Posterior vena cava (tissue), 2 donors: ENCODE measurements around the gene HMCN2. TPM values are rescaled to one million over a fixed set of nuclear protein-coding genes. Genes with fewer than 3 reads are reported as not detected.

ENCODE experiments used
- DNase-seq: peaks from one replicate; pipeline ENCODE4 v3.0.0-alpha.2; 2020; ENCODE audit warnings: low spot score
- intact Hi-C, 2 donors: fragments of 100-400 bp; cut with DNase I; formaldehyde crosslinking; loops; one replicate each; pipeline versions ENCODE4 v1.14.1 to v1.14.2; 2022 to 2023
- total RNA-seq, 2 donors: library from RNA; stranded (reverse); fragmentation: NEBNext Ultra II Directional; extraction: Animal tissue kit (Norgen Biotek cat#: 25700); gene quantifications; one replicate each; pipeline ENCODE4 v1.2.1, GENCODE V29; 2021
- donor health status: DM: yes; HTN: yes; CAD: no.
- donor health status: DM: yes; HTN: yes; CAD: no.

HMCN2 gene
- total RNA-seq, 2 donors from 2014 or later: 98.8 to 224 TPM

DNA sequence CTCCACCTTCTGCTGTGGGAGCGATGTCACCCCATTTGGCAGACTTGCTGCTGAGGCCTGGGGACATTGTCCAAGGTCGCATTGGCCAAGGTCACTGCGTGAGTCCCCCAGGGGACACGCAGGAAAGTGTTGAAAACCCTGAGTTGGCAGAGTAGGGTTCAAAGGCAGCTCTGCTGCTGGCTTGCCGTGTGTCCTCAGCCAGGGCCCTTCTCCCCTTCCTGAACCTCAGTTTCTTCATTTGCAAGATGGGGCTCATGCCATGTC lies 193.2 kb downstream of the HMCN2 start:
- intact Hi-C loops: no loop called here
- DNase-seq: no peak

DNA sequence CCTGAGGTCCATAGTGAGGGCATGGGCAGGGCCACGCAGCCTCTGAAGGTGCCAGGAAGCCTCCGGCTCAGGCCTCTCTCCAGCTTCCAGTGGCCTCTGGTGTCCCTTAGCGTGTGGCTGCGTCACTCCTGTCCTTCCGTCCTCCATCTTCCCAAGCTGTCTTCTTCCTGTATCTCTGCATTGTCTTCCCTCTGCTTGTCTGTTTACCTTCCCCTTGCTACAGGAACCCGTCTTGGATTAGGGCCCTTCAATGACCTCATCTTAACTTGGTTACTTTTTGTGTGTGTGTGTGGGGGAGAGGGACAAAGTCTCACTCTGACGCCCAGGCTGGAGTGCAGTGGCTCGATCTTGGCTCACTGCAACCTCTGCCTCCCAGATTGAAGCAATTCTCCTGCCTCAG lies 193.6 kb downstream of the HMCN2 start:
- intact Hi-C loops: no loop called here
- DNase-seq: no peak

DNA sequence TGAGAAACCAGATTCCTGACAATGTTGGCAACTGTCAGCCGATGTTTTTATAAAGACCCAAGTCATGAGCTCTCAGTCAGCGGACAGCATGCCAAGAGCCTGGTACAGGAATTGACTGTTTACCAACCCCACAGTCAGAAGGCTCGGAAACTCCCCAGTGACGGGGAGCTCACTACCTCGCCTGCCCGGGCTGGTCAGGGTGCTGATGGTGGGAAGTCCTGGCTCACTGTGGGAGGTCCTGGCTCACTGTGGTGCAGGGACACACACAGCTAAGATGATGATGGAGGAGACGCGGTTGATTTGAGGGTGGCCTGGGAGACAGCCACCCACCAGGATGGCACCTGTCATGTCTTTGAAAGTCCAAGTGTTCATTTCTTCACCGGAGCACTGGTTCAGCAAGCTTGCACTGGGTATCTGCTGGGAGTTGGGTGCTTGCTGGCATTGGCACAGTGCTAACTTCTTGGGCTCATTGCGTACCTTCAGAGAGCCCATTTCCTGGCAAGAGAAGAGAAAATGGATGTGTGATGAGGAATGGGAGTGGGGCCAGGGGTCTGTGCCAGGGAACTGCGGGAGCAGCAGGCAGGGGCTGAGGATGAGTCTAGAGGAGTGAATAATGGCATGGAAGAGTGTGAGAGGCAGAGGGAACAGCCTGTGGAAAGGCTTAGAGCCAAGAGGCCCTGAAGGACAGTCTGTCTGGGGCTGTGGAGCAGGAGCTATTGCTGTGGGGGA lies 194.5 kb downstream of the HMCN2 start:
- intact Hi-C loops: loop anchor here in 1 of 2 donors (2.0 kb wide), 1 partner anchor 225 kb away; no protein-coding TSS in a partner anchor
- DNase-seq: no peak

DNA sequence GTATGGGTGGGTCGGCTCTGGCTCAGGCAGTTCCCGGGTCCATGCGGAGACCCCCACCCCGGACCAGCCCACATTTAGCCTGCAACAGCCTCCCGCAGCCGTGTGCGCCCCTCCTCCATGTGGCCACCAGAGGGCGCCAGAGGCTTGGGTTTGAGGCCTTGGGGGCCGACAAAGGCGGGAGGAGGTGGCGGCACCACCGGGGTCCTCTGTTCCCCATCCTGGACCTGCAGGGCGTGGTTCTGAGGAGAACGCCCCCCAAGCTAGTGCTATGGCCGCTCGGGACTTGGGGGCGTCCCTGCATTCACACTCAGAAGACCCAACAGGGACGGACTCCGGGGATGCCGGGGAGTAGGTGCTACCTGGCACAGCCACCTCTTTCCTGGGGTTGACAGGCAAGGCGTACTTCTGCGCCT lies 195.7 kb downstream of the HMCN2 start:
- no peak for DNase-seq
- intact Hi-C loops: loop anchor here in 1 of 2 donors (2.0 kb wide), 1 partner anchor 224 kb away; no protein-coding TSS in a partner anchor

DNA sequence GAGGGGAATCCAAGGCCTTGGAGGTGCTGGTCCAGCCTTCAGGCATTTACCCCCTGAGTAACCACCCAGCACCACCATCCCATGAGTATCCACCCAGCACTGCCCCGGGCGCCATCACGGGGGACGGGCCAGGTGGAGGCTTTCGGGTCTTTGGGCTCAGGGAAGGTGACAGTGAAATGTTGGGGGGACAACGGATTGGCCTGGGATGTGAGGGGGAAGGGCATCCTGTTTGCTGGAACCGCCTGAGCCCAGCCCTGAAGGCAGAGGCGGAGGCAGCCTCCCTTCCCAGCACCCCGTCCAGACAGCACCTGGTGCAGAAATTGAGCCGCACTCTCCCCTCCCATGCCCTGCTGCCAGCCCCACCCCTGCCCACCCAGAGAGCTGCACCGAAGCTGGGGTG lies 196.2 kb downstream of the HMCN2 start:
- intact Hi-C loops: loop anchor here in 1 of 2 donors (2.0 kb wide), 1 partner anchor 223 kb away; no protein-coding TSS in a partner anchor

DNA sequence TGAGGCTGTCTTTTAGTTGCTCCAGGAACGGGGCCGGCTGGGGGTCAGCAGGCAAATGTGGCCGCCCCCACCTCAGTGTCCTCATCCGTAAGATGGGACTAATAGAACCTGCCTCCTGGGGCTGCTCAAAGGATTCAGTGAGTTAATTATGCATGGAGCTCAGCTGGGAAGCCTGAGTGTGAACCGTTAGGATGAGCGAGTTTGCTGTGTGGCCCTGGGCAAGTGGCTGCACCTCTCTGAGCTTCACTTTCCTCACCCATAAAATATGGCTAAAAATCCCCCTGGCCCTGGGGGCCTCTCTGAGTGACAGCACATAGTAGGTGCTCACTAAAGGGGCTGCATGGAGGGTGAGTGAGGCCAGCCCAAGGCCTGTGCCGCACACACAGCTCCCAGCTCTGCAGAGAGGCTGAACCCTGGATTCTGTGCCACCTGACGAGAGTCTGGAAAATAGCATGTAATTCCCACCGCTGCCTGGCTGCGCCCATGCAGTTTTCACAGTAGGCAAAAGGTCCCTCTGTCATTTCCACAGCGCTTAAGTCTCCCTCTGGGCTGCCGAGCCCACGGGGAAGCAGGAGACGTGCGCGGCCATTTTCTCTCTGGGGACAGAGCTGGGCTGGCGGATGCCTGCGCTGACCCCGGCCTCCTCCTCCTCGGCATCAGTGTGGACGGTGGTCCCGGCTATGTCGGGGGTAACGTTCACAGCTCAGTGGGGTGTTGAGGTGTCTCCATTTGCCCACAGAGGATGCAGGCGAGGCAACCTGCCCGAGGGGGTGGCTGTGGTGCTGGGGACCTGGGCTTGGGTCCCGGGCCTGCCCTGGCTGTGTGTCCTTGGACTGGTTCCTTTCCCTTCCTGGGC lies 197.4 kb downstream of the HMCN2 start:
- DNase-seq: no peak
- intact Hi-C loops: no loop called here

More for the DNA sequence above, 196.2 kb downstream of the HMCN2 start:
- DNase-seq: no peak

DNA sequence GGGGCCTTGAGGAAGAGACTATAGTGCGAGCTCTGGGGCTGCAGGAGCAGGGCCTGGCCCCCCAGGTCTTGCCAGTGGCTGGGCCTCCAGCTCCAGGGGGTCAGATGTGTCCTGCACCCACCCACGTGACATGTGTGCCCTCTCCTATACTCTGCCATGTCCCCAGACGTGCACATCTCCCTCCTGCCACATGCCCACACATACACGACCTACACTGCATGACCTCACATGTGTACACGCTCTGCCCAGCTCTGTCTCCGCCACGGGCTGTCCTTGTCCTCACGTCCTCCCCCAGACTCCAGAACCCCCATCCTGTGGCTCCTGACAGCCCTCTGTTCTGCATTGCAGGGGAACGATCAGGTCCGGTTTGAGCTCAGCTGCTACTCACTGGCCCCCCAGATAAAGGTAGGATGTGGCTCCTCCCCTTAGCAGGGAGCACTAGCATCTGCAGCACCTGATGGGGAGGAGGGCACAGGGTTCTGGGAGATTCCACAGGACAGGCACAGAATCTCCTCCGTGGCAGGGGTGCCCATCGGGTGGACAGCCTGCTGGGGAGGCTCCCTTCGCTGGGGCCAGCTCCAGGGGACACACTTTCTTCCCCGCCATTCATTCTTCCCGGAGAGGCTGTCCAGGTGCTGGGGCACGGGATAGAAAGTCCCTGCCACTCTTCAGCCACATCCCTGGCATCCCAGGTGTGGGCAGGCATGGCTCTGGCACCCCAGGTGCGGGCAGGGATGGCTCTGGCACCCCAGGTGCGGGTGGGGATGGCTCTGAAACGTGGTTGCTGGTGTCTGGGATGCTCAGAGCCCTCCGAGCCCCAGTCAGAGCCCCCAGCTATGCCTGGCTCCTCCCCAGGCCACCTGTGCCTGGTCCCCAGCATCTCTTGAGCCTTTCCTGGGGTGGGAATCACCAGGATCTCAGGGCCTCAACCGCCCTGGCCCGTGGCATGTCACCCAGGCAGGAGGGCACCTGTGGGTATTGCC lies 198.5 kb downstream of the HMCN2 start:
- intact Hi-C loops: no loop called here
- no peak for DNase-seq

DNA sequence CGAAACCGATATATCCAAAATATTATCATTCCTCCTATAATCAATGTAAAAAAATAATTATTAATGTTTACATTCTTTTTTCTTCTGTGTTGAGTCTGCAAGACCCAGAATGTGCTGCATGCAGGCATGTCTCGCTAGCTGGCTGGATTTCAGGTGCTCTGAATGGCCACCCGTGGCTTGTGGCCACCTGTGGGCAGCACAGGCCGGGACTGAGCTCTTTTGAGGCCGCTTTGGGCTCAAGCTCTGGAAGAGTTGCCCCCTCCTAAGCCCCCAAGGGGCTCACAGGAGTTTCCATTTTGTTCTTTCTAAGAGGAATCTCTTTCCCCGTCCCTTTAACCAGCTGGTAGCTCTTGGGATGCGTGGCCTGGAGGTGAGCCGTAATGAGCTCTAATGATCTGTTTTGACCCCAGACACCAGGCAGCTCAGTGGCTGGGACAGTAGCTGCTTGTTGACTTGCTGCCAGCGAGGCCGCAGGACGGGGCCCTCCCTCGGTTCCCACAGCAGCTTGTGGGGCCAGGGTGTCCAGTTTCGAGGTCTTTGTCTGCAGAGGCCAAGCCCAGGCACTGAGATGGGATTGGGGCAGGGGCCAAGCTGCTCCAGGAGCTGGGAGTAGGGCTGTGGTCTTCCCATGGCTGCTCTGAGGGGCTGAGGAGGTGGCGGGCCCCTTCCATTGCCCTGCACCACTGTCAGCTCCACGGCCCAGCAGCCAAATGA lies 200.0 kb downstream of the HMCN2 start:
- no peak for DNase-seq
- intact Hi-C loops: loop anchor here in 1 of 2 donors (2.0 kb wide), 1 partner anchor 215 kb away; no protein-coding TSS in a partner anchor

DNA sequence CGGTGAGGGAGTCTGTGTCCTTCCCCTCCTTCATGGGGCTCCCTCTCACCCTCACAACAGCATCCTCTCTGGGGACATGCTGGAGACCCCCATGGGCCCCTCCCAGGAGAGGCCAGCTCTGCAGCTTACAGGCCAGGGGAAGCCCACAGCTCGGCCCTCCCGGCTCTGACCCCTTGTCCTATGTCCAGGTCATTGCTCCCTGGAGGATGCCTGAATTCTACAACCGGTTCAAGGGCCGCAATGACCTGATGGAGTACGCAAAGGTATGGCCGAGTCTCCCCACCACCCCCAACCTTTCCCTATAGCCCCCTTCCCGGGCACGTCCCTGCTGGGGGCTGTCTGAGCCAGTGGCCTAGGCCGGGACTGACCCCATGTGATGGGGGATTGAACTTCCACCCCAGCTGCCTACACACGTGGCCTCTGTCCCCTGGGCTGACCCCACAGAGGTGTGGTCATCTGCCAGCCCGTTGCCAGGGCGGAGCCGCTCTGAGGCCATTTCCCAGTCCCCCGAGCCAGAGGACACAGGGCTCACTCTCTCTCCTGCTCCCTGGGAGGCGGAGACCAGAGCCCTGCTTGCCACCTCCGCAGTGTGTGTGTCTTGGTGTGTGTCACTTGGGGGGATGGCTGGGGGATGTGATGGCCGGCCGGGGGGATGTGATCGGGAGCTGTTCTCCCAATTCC lies 201.1 kb downstream of the HMCN2 start:
- intact Hi-C loops: loop anchor here in 1 of 2 donors (2.0 kb wide), 1 partner anchor 214 kb away; no protein-coding TSS in a partner anchor
- no peak for DNase-seq

DNA sequence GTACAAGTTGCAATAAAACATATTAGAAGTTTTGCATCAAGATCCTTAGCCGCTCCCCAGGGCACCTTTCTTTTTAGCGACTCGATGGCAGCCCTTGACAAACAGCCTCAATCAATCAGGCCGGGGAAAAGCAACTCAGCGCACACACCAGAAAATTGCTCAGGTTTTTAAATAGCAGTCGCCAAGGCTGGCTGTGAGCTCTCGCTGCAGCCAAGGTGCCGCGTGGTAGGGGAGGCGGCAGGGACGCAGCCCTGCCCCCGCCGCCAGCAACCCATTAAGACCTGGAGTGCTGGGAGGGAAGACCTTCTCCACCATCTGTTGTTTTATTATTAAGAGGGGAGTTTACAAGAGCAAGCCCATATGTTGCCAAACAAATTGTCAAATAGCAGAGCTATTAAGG lies 201.8 kb downstream of the HMCN2 start:
- DNase-seq: no peak
- intact Hi-C loops: loop anchor here in 1 of 2 donors (2.0 kb wide), 1 partner anchor 213 kb away; no protein-coding TSS in a partner anchor

DNA sequence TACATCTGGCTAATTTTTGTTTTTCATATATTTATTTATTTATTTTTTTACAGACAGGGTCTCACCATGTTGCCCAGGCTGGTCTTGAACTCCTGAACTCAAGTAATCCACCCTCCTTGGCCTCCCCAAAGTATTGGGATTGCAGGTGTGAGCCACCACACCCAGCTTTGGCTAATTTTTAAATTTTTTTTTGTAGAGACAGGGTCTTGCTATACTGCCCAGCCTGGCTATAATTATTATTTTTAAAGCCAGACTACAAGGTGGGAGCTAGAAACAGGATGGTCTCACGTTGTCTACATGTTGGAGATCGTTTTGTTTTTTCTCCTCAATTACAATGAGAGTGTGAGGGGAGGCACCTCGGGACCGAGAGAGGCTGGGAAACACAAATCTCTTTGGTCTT lies 203.0 kb downstream of the HMCN2 start:
- no peak for DNase-seq
- intact Hi-C loops: no loop called here

DNA sequence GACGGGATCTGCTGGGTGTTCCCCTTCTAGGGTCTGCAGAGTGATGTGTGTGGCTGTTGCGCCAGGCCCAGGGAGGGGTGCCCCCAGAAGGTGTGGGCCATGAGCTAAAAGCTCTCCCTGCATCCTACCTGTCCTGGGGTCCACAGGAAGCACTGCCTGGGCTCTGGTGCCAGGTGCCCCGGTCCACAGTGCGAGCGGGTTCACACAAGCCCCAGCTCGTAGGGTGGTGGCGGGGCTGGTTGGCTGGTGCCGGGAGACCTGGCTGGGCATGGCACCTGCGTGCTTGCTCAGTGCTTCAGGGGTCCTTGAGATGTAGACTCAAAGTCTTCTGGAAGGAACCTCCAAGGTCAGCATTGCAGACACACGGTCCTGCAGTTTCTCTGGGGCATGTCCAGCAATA lies 204.7 kb downstream of the HMCN2 start:
- intact Hi-C loops: no loop called here
- DNase-seq: no peak

DNA sequence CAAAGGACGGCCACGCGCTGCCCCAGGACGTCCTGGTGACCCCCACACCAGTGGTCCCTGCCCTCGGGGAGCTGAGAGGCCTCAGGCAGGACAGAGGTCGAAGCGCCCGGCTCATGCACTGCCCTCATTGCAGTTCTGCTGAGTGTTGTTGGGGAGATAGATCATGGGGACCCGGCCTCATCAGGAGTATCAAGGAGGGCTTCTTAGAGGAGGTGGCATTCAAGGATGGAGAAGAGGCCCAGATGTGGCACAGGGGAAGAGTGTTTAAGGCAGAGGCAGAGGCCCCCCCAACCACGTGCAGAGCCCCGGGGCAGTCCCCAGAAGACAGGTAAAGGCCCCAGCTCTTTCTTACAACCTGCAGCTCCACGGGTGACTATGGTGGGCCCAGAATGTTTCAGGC lies 205.4 kb downstream of the HMCN2 start:
- DNase-seq: no peak
- intact Hi-C loops: no loop called here

DNA sequence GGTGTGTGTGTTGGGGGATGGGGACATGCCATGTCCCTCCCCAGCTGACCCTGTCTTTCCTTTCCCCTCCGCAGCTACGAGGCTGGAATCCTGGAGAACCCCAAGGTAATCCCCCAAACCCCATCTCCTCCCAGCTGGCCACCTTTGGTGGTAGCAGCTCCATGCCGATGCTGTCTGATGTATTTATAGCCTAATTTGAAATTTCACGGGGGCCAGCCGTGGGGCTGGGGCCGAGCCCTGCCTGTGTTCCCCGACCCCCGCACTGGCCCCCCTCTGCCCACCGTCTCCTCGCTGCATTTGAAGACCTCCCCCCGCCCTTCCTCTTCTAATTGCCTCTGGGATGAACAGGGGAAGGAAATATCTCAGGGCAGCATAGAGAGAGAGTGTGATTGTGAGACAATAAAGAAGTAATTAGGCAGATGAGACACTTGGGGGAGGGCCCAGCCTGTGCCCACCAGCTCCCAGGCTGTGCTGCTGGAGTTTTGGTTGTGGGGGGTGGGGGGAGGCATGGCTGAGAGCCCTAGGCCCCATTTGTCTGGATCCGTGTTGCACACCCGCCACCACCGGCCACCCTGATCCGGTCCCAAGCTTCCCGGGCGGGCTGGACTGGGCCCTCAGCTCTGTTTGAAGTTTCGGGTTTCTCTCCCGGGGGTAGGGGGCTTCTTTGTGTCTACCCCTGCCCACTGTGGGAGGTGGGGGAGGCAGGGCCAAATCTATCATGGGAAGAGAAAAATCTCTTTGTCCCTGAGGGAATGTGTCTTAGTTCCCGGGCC lies 206.0 kb downstream of the HMCN2 start:
- intact Hi-C loops: no loop called here
- no peak for DNase-seq

DNA sequence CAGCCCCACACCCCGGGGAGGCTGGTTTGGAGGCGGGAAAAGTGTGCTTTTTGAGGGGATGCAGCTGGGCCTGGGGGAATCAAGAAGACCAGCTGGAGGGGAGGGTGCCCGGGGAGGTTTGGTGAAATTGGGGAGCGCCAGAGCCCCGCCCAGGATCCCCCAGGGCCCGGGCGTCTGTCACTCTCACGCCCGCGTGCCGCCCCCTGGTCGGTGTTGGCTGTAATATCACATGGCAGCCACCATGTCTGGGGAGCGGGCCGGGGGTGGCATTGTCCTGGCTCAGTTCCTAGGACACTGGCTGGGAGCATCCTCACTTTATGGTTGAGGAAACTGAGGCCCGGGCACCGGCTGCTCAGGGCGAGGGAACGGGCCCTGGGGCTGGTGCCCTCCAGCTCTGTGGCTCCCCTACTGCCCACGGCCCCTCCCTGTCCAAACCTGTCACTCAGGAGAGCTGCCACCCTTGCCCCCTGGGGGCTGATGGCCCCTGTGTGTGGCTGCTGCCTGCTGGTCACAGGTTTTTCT lies 206.7 kb downstream of the HMCN2 start:
- intact Hi-C loops: no loop called here
- no peak for DNase-seq

DNA sequence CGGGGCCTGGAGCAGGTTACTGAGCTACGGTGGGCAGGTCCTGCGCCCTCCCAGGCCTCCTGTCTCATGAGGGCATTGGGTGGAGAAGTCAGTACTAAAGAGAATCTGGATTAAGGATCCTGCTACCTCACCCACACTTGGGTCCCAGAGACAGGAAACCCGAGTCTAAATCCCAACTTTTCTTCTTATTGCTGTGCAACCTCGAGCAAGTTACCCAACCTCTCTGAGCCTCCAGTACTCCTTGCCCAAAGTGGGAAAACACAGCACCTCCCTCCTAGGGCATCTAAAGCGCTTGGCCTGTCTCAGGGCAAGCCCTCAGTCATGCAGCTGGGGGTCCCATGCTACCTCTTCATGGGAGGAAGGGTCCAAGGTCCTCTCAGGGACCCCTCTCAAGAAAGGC lies 207.4 kb downstream of the HMCN2 start:
- intact Hi-C loops: no loop called here
- no peak for DNase-seq

DNA sequence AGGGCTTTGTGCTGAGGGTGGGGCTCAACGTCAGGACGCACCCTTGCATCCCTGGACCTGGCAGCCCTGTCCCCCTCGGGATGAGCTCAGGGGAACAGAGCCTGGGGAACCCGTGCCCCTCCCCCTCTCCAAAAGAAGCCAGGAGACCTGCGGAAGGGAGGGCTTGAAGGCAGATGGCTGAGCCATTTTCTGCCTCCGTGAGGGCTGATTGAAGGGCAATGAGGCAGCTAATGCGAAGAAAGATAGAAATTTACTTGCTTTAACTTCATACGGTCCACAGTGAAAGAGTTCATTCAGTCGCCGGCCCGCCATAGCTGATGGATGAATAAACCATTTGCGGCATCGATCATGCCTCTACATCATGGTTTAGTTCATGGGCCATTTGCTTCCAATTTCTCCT lies 208.0 kb downstream of the HMCN2 start:
- intact Hi-C loops: no loop called here

More for the DNA sequence above, 208.0 kb downstream of the HMCN2 start:
- DNase-seq: no peak
